ENCODE measurements around the gene MAP7.
A peak's percentile ranks its signal among the peaks of the same experiment; 100 is the strongest.
"Not testable (repeated sequence)": the region's sequence is repeated elsewhere in the genome, so short reads cannot be mapped to it uniquely, and the experiment has no call there.

Gene MAP7

GRCh38 chr6:136591617-136592016 lies 41.4 kb upstream of the MAP7 start:
- H3K27ac ChIP-seq: no peak overlapping the region
- H3K4me3 ChIP-seq: no peak overlapping the region

GRCh38 chr6:136590846-136591245 lies 40.6 kb upstream of the MAP7 start:
- H3K27ac ChIP-seq; H3K4me3 ChIP-seq; DNase-seq (ENCODE audit: low spot score): not testable (repeated sequence)

More at GRCh38 chr6:136591617-136592016, 41.4 kb upstream of the MAP7 start:
- TF ChIP-seq CTCF (IDR thresholded peaks at IDR 0.05): no peak
- no peak for DNase-seq (ENCODE audit: low spot score)

GRCh38 chr6:136587527-136587926 lies 37.3 kb upstream of the MAP7 start:
- Histone ChIP-seq H3K4me3 (no peak overlapping the region), H3K27ac (peak overlapping the region; percentile 77 to 91)
- TF ChIP-seq CTCF (IDR thresholded peaks at IDR 0.05): no peak
- DNase-seq (ENCODE audit: low spot score): no peak

GRCh38 chr6:136586295-136586694 lies 36.1 kb upstream of the MAP7 start:
- TF ChIP-seq CTCF (IDR thresholded peaks at IDR 0.05): no peak
- DNase-seq (ENCODE audit: low spot score): no peak
- Histone ChIP-seq H3K4me3 (peak overlapping the region; percentile 21), H3K27ac (peak overlapping the region; percentile 77 to 91)

- H3K27ac ChIP-seq: peak overlapping the region; percentile 77 to 78
- not testable (repeated sequence) for H3K4me3 ChIP-seq; DNase-seq (ENCODE audit: low spot score)
These were observed 35.3 kb upstream of the MAP7 start for GRCh38 chr6:136585523-136585922.

GRCh38 chr6:136584290-136584689 lies 34.1 kb upstream of the MAP7 start:
- peak overlapping the region; percentile 71 to 89 for H3K27ac ChIP-seq
- not testable (repeated sequence) for DNase-seq (ENCODE audit: low spot score); H3K4me3 ChIP-seq

- no peak for TF ChIP-seq CTCF (IDR thresholded peaks at IDR 0.05)
- Histone ChIP-seq H3K4me3 (peak overlapping the region; percentile 2), H3K27ac (peak overlapping the region; percentile 71 to 89)
- DNase-seq (ENCODE audit: low spot score): no peak
These were observed 32.7 kb upstream of the MAP7 start for GRCh38 chr6:136582711-136583471.

- H3K4me3 ChIP-seq: no peak overlapping the region
- TF ChIP-seq CTCF (IDR thresholded peaks at IDR 0.05): no peak
- no peak for DNase-seq (ENCODE audit: low spot score)
- no peak overlapping the region for H3K27ac ChIP-seq
These were observed 29.6 kb upstream of the MAP7 start for GRCh38 chr6:136579800-136580199.

Data from coronary artery (tissue), 2 donors.